ENCODE results near the gene TRAF1. TPM values are rescaled to one million over a fixed set of nuclear protein-coding genes. Genes with fewer than 3 reads are reported as not detected.
A peak's percentile ranks its signal among the peaks of the same experiment; 100 is the strongest.

The TRAF1 gene
- total RNA-seq, 1 experiment from 2014 or later: 1.8 TPM

- Mint-ChIP-seq H3K27me3 (ENCODE audit: low read depth) (no peaks in the 10 kb centered on the region), H3K4me1 (peaks cover 6% of the 10 kb centered on the region), H3K9me3 (no peaks in the 10 kb centered on the region), H3K4me3 (no peak overlapping the region), H3K36me3 (peaks cover 6% of the 10 kb centered on the region), H3K27ac (no peak overlapping the region)
- DNase-seq (ENCODE audit: low spot score): no peak
- CTCF ChIA-PET: interaction anchor here (0.6 to 1.1 kb wide), 9 partner anchors 9 to 192 kb away, joined by 3 to 7 read pairs (median 4); no protein-coding TSS in a partner anchor
- peak; percentile 8; the same call in 1 of the 2 replicates for ATAC-seq
- POLR2A ChIA-PET: no interaction called here
- TF ChIP-seq OVOL2 (CRISPR knock-in tag; IDR thresholded peaks at IDR 0.05; ENCODE audit: borderline replicate concordance) (no peak), FOXP1 (CRISPR knock-in tag; IDR thresholded peaks at IDR 0.05; ENCODE audit: borderline replicate concordance) (no peak), ERG (CRISPR knock-in tag; IDR thresholded peaks at IDR 0.05) (no peak), ATF6 (CRISPR knock-in tag; IDR thresholded peaks at IDR 0.05) (no peak), SMAD3 (CRISPR knock-in tag; IDR thresholded peaks at IDR 0.05; ENCODE audit: borderline replicate concordance) (peak; percentile 32; the same call in 1 of the 2 replicates)
These were observed 62.8 kb downstream of the TRAF1 start for GRCh38 chr9:120863833-120864232.

- Mint-ChIP-seq H3K27me3 (ENCODE audit: low read depth) (no peaks in the 10 kb centered on the region), H3K36me3 (peaks cover 9% of the 10 kb centered on the region), H3K4me1 (no peaks in the 10 kb centered on the region), H3K27ac (no peak overlapping the region), H3K4me3 (no peak overlapping the region), H3K9me3 (no peaks in the 10 kb centered on the region)
- ChIA-PET CTCF (interaction anchor here (0.6 to 1.5 kb wide), 12 partner anchors 10 to 198 kb away, joined by 3 to 7 read pairs (median 4); no protein-coding TSS in a partner anchor), POLR2A (interaction anchor here (0.6 kb wide), 1 partner anchor 26 kb away, joined by 4 read pairs; no protein-coding TSS in a partner anchor)
- peak; percentile 57 for ATAC-seq
- DNase-seq (ENCODE audit: low spot score): no peak
- TF ChIP-seq ZNF138 (CRISPR knock-in tag; conservative IDR thresholded peaks at IDR 0.05): no peak
- no peak for TF ChIP-seq E2F4 (CRISPR knock-in tag; IDR thresholded peaks at IDR 0.05; ENCODE audit: borderline replicate concordance, low read depth)
- no peak for TF ChIP-seq ERG (CRISPR knock-in tag; IDR thresholded peaks at IDR 0.05)
- TF ChIP-seq ZNF416 (CRISPR knock-in tag; IDR thresholded peaks at IDR 0.05): no peak
- no peak for TF ChIP-seq SMAD3 (CRISPR knock-in tag; IDR thresholded peaks at IDR 0.05; ENCODE audit: borderline replicate concordance)
- no peak for TF ChIP-seq USF1 (CRISPR knock-in tag; IDR thresholded peaks at IDR 0.05)
- TF ChIP-seq NR1H2 (CRISPR knock-in tag; IDR thresholded peaks at IDR 0.05): no peak
- no peak for TF ChIP-seq USF2 (CRISPR knock-in tag; IDR thresholded peaks at IDR 0.05)
- no peak for TF ChIP-seq ARID4B (CRISPR knock-in tag; IDR thresholded peaks at IDR 0.05; ENCODE audit: borderline replicate concordance)
- TF ChIP-seq ATF3 (CRISPR knock-in tag; conservative IDR thresholded peaks at IDR 0.05): no peak
- no peak for TF ChIP-seq ZNF425 (CRISPR knock-in tag; conservative IDR thresholded peaks at IDR 0.05)
- TF ChIP-seq TEAD4 (CRISPR knock-in tag; IDR thresholded peaks at IDR 0.05): no peak
- no peak for TF ChIP-seq ZSCAN18 (CRISPR knock-in tag; IDR thresholded peaks at IDR 0.05)
These were observed 64.1 kb downstream of the TRAF1 start for GRCh38 chr9:120862452-120862851.

Measured in WTC11 (cell line).